ENCODE results near the gene CTIF.
A peak's percentile ranks its signal among the peaks of the same experiment; 100 is the strongest.

CTIF gene

DNA sequence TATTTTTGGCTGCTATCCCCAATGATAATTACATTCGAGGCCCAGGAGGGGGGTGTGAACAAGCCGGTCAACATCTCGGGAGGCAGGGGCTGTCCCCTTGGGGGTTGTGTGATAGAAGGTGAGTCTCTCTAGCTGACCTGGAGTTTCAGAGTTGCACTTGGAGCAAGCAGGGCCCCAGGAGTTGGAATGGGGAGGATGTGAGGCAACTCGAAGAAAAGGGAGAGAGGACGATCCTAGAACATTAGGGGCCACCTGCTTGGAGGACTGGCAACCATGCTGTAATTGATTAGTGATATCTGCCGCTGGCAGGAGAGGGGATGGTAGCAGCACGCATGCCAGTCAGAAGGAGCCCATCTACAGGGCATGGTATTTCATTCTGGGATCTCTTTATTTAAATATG, 122.6 kb downstream of the CTIF start:
- H3K9me3 Mint-ChIP-seq, result peaks cover 12% of the 10 kb centered on the region
- H3K4me3 Mint-ChIP-seq, result no peak overlapping the region
- H3K27me3 Mint-ChIP-seq (ENCODE audit: low read depth, poor library complexity), result no peaks in the 10 kb centered on the region
- H3K4me1 Mint-ChIP-seq, result peaks cover 31% of the 10 kb centered on the region
- no peak for DNase-seq
- peak overlapping the region; percentile 11 for H3K27ac Mint-ChIP-seq
- TF ChIP-seq, protein P1, sequence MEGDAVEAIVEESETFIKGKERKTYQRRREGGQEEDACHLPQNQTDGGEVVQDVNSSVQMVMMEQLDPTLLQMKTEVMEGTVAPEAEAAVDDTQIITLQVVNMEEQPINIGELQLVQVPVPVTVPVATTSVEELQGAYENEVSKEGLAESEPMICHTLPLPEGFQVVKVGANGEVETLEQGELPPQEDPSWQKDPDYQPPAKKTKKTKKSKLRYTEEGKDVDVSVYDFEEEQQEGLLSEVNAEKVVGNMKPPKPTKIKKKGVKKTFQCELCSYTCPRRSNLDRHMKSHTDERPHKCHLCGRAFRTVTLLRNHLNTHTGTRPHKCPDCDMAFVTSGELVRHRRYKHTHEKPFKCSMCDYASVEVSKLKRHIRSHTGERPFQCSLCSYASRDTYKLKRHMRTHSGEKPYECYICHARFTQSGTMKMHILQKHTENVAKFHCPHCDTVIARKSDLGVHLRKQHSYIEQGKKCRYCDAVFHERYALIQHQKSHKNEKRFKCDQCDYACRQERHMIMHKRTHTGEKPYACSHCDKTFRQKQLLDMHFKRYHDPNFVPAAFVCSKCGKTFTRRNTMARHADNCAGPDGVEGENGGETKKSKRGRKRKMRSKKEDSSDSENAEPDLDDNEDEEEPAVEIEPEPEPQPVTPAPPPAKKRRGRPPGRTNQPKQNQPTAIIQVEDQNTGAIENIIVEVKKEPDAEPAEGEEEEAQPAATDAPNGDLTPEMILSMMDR (IDR thresholded peaks at IDR 0.05), result no peak
- H3K36me3 Mint-ChIP-seq (ENCODE audit: low read depth), result peaks cover 13% of the 10 kb centered on the region

DNA sequence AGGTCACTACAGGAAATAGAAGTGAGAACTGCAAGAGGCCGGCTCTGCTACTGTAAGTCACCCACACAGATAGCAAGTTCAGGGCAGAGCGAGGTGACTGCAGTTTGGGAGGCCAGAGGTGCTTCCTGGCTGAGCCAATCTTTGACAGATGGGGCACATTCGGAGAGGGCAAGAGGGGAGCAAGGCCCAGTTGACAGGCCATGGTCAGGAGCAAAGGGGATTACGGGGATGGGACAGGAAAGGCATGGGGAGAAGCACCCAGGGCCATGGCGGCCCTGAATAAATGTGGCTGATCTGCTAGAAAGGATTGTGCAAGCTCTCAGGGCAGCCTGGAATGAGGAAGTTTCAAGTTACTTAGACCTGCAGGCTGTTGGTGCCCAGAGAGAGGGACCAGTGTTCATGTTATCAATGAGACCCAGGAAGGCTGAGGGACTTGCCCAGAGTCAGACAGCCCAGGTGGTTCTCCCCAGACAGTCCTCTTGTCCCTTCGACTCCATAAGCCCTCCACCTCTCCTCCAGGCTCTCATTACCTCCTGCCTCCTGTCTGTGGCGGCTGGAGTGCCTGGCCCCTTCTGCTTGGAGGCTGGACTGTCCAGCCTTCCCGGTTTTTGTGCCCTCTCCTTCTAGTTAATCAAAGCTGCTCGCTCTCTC, 123.3 kb downstream of the CTIF start:
- Mint-ChIP-seq H3K27me3 (ENCODE audit: low read depth, poor library complexity) (no peaks in the 10 kb centered on the region), H3K9me3 (peaks cover 12% of the 10 kb centered on the region), H3K36me3 (ENCODE audit: low read depth) (peaks cover 16% of the 10 kb centered on the region), H3K4me1 (peaks cover 26% of the 10 kb centered on the region), H3K4me3 (no peak overlapping the region), H3K27ac (peak overlapping the region; percentile 28)
- TF ChIP-seq, protein P1 (IDR thresholded peaks at IDR 0.05), result no peak
- DNase-seq, result no peak

DNA sequence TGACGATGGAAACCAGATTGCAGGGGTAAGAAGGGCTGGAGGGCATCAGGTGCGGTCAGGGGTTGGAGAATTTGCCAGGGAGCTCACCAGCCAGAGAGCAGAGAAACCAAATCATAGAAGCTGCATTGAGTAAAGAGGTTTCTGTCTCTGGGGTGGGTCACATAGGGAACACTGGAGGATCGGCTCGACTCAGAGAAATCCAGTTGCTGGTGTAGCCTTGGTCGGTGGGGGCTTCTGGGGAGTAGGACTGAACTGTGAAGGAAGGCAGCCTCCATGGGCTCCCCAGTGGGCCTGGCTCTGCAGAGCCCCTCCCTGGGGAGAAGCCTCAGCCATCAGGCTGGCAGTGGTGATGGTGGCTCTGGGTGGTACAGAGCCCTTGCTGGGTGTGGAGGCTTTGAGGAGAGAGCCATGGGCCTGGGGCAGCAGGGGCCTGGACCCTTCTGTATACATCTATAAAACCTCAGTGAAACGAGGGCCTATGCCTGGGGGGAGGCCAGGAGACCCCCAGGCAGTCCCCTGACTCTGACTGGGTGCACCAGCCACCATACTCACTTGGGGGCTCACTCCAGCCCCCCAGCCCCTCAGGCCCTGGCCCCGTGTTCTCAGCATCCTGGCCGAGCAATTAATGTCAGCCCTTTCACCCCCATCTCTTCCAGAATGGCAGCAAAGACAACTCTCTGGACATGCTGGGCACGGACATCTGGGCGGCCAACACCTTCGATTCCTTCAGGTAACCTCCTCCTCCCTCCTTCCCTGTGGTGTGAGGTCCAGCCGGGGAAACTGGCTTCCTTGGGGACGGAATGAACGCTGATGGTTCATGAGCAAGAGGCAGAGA, 124.5 kb downstream of the CTIF start:
- TF ChIP-seq, protein P1 (IDR thresholded peaks at IDR 0.05), result no peak
- Mint-ChIP-seq H3K36me3 (ENCODE audit: low read depth) (peaks cover 16% of the 10 kb centered on the region), H3K27ac (no peak overlapping the region), H3K4me1 (peaks cover 26% of the 10 kb centered on the region), H3K9me3 (peaks cover 12% of the 10 kb centered on the region), H3K4me3 (no peak overlapping the region), H3K27me3 (ENCODE audit: low read depth, poor library complexity) (no peaks in the 10 kb centered on the region)
- no peak for DNase-seq

DNA sequence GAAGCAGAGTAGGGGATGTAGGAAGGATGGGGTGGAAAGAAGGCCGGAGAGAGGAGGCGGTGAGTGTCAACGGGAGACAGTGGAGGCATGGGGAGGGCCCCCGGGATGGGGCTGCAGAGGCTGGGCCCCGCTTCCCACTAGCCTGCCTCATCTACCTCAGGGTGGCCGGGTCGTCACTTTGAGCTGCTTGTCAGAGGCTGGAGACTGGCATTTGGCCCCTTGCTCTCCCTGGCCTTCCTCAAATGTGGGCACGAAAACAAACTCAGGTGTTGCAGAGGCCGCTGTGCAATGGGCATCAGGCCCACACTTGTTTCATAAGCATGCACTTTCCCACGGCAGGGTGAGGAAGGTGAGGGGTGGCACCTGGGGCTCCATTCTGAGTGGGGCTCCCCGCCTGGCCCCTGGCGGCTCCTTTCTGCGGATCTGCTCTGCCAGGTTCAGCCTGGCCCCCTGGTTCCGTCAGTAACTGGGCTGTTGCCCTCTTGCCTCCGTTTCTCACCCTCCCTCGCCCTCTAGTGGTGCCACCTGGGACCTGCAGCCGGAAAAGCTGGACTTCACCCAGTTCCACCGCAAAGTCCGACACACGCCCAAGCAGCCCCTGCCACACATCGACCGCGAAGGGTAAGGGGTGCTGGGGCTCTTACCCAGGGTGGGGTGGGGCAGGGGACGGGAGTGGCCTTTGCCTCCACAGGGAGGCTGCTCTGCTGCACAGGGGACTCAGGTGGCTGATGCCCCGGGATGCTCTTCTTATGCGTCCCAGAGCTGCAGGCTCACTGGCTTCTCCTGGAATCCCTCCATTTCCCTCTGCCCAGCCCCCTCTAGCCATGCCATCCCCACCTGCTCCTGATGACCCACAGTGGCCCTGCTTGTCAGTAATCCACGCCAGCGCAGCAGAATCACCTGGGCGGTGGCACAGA, 125.4 kb downstream of the CTIF start:
- Mint-ChIP-seq H3K4me3 (no peak overlapping the region), H3K9me3 (peaks cover 12% of the 10 kb centered on the region), H3K27ac (no peak overlapping the region), H3K27me3 (ENCODE audit: low read depth, poor library complexity) (no peaks in the 10 kb centered on the region), H3K4me1 (peaks cover 26% of the 10 kb centered on the region), H3K36me3 (ENCODE audit: low read depth) (peaks cover 16% of the 10 kb centered on the region)
- TF ChIP-seq, protein P1 (IDR thresholded peaks at IDR 0.05), result peak; percentile 85
- DNase-seq, result peak; percentile 87

DNA sequence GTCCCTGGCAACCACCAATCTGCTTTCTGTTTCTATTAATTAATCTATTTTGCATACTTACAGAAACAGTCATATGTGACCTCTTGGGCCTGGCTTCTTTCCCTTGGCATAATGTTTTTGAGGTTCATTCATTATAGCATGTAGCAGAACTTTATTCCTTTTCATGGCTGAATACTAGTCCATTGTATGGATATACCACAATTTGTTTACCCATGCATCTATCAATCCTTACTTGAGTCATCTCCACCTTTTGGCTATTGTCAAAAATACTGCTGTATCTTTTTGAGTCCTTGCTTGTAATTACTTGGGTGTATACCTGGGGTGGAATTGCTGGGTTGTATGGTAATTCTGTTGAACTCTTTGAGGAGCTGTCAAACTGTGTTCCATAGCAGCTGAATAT, 126.8 kb downstream of the CTIF start:
- TF ChIP-seq, protein P1 (IDR thresholded peaks at IDR 0.05), result no peak
- DNase-seq, result no peak
- Mint-ChIP-seq H3K36me3 (ENCODE audit: low read depth) (peaks cover 26% of the 10 kb centered on the region), H3K4me1 (peaks cover 24% of the 10 kb centered on the region), H3K9me3 (peaks cover 21% of the 10 kb centered on the region), H3K27me3 (ENCODE audit: low read depth, poor library complexity) (no peaks in the 10 kb centered on the region), H3K4me3 (no peak overlapping the region), H3K27ac (no peak overlapping the region)
